ENCODE measurements around the gene FGF18.

FGF18 gene

DNA sequence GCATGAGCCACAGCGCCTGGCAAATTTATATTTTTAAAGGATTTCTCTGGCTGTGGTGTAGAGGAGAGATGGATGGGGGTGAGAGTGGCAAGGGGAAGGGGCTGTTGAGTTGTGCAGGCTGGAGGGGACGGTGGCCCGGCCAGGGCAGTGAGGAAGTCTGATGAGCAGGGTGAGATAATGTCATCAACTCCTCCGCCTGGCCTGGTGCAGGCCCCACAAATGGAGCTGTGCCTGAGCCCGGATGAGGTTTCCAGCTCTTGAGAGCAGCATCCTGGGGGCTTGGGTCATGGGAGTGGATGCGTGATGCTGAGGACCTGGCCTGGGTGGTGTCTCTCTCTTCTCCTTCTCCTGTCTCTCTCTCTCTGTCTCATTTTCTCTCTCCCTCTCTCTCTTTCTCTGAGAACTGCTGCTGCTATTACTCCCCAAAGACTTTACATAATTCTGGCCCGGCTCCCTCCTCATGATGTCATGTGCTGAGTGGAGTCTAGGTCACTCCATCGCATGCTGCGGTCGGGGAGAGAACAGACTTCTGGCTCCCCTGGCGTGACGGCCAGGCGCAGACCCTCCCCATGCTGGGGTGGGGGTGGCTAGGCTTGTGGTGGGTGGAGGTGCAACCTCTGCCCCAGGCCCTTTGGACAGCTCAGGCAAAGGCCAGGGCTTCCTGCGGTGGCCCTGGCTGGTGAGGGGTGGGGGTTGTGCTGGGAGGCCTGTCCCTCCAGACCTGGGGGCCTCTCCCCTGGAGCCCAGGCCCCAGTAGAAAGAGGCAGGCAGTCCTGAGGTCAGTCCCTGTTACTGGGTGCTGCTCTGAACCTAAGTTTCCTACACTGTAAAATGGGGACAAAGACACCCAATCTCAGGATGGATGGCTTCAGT, 26.4 kb downstream of the FGF18 start:
- no peak for DNase-seq

GRCh38 chr5:171447226-171447625, 27.8 kb downstream of the FGF18 start:
- DNase-seq = no peak

GRCh38 chr5:171449426-171449825, 30.0 kb downstream of the FGF18 start:
- no peak for DNase-seq

GRCh38 chr5:171450423-171451331, 31.2 kb downstream of the FGF18 start:
- no peak for DNase-seq

DNA sequence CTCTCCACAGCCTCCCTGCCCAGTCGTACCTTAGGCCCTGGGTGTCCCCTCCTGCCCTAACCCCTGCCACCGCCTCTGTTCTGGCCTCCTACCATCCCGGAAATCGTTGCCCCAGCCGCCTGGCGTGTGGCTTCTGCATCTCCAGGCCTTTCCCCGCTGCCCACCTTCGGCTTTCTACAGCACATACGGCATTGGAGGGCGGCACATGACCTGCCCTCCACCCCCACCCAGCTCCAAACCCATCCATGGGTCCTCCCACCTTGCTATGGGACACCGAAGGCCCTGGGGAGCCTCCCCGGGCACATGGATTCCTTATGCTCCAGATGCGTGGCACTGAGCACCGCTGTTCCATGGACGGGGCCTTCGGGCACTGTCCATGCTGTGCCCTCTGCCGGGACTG, 32.0 kb downstream of the FGF18 start:
- no peak for DNase-seq

GRCh38 chr5:171453056-171453725, 33.7 kb downstream of the FGF18 start:
- no peak for DNase-seq

DNA sequence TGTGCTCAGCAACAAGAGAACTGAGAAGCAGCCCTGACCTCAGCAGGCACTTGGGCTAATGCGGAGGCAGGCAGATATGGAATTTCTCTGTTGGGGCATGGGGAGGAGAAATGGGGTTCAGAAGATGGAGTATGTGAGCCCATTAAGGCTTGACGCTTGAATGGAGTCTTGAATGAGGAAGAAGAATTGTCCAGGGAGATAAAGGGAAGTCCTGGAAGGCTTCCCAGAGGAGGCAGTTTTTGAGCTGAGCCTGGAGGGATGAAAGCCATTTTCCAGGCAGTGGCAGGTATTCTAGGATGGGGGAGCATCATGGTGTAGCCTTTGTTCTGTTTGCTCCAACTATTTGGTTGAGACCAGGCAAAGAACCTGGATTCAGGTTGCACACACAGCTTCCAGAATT, 34.5 kb downstream of the FGF18 start:
- DNase-seq = no peak

GRCh38 chr5:171454549-171454948, 35.1 kb downstream of the FGF18 start:
- DNase-seq = no peak

- no peak for DNase-seq
These were observed 36.1 kb downstream of the FGF18 start for GRCh38 chr5:171455522-171455921.

DNA sequence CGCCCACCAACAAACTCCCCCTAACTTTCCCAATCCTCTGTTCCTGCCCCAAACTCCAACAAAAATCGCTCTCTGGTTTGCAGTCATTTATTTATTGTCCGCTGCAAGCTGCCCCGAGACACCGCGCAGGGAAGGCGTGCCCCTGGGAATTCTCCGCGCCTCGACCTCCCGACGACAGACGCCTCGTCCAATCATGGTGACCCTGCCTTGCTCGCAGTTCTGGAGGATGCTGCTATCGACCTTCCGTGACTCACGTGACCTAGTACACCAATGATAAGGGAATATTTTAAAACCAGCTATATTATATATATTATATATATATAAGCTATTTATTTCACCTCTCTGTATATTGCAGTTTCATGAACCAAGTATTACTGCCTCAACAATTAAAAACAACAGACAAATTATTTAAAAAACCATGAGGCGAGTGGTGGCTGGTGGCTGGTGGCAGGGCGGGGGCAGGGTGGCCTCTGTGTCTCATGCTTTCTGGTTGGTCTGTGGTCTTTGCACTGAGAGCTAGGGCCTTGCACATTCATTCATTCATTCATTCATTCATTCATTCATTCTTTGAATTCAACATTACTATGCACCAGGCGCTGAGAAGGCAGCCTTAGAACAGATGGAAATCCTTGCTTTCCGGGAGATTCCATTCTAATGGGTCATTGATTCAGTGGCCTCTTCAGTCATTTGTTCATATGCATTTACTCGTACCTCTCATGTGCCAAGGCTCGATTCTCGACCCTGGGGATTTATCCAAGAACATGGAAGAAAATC, 37.9 kb downstream of the FGF18 start:
- no peak for DNase-seq

DNA sequence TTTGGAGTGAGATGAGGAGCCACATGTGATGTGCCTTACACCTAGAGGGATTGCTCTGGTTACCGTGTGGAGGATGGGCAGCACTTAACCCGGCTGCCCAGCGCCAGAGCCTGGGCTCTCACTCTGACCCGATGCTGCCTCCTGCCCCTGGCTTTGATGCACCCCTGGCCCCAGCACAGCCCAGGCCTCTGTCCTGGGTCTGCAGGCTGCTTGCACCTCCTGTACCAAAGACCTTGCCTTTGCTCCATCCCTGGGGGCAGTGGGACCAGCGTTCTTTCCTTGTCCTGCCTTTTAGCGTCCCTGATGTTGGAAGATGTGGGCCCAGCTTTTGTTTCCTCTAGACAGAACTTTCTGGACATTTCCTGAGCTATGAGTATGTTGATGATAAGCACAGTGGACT, 40.4 kb downstream of the FGF18 start:
- no peak for DNase-seq

DNA sequence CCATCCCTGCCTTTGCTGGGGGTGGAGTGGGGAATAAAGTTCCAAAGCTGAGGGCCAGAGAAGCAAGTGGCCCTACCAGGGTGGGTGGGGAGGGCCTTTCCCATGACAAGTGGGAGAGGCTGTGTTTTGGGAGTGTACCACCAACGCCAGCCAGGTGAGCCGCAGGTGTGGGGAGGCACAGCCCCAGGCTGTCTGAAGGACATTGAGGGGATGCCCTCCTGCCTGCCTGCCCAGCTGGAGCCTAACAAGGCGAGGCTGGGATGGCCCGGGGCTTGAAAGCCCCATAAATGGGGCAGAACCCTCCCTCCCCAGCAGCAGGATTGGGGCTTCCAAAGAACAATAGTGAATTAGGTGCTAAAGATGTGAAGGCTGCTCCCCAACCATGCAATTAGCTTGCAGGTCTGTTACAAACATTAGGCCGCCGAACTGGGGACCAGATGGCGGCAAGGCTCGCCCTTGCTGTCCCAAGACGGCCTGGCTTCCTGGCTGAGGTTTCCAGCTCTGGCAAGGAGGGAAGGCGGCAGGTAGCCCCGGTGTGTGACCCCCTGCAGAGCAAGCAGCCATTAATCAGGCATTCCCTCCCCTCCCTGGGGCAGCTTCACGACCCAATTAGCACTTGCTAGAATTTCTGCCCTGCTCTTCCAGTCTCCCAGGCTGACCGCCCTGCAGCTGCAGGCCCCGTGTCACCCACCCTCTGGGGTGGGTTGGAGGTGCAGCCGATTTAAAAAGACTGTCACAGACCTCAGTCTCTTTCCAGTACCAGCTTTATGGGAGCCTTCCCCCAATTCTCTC, 42.9 kb downstream of the FGF18 start:
- DNase-seq = no peak

DNA sequence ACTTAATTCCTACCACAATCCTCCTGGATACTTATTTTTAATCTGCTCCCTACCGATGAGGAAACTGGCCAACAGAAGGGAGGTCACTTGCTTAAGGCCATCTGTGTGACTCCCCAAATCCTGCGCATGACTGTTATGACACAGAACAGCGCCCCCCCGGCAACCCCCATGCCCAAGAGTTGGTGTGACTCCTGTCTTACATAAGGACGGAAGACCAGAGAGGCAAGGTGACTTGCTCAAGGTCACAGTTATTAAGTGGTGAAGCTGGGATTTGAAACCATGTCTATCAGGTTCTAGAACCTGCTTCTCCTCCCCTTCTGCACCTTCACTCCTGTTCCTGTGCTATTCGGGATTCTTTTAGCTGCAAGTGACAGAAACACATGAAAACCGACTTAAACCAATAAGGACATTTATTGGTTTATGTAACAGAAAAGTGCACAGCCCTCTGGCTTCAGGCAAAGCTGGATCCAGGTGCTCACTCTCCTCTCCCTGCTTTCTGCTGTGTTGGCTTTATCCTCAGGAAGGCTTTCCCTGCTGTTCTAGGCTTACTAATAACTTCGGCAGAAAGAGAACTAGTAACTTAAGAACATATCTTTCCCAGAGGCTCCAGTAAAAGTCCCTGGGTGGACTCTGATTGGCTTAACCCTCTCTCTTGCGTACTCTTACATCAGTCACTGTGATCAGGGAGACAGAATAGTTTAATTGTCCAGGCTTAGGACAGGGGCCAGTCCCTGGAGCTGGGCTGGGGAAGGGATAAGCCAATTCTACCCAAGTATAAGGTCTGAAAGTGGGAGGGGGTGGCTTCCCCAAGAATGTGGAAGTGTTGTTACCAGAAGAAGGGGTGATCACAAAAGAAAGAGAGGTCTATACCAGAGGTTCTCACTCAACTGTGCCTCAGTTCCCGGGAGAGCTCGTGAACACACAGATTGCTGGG, 43.7 kb downstream of the FGF18 start:
- no peak for DNase-seq

- no peak for DNase-seq
These were observed 44.4 kb downstream of the FGF18 start for GRCh38 chr5:171463862-171464229.

GRCh38 chr5:171464829-171465228, 45.4 kb downstream of the FGF18 start:
- DNase-seq = no peak

GRCh38 chr5:171467107-171467506, 47.7 kb downstream of the FGF18 start:
- DNase-seq = no peak

DNA sequence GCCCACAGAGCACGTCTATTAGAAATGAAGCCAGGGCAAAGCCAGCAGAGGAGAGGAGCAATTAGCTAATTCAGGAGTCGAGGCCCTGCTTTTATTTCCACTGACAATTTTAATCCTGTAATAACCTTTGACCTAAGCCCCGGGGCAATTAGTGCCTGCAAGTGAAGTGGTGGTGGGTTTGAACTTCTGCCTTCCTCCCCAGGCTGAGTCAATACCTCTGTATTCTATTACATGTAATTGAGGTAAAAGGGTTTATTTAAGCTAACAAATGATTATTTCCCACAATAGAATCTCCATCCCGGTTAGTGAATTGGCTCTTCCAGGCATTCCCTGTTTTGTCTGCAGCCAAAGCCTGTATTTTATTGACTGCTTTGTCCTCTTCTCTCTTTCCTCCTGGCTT, 49.9 kb downstream of the FGF18 start:
- no peak for DNase-seq

GRCh38 chr5:171470420-171470819, 51.0 kb downstream of the FGF18 start:
- DNase-seq = no peak

DNA sequence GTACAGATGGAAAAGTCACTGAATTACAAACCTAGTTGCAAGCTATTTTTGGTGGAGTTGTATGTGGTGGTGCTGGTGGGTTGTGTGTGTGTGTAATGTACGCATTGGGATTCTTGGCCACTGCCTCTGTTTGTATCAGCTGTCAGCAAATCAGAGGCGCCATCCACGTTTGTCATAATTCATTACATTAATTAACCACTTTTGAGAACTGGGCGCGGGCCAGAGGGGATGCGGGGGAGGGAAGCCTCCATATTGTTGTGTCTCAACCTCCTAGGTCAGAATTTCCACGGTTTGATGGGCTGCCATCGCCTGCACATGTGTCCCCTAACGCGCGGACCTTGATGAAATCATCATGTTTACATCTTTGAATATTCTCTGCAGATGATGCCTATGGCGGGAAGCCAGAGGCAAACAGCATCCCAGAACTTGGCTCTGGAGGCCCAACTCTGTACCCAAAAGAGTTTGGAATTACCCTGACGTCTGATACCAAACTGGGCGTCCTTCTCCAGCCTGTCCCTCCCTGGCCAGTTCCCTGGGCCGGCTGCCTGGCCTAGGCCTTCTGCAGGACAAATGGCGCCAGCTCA, 54.9 kb downstream of the FGF18 start:
- DNase-seq = no peak

DNA sequence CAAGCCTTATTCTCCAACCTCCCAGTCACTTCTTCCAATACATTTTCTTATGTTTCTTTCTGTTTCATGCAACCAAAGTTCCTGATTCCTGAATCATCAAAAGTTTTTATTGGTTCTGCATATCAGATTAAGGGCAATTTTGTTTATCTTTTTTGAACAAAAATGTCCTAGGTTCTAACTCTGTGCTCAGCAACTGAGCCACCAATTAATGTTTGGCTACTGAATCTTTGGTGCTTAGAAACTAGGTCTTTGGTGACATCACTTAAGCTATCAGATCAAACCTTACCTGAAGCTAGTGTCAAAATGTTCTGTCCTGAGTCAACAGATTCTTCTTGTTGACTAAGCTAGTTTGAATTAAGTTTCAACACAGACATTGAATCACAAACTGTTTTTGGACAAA, 56.1 kb downstream of the FGF18 start:
- no peak for DNase-seq

Measured in activated CD4-positive, CD25-positive, alpha-beta regulatory T cell treated with anti-CD3 and anti-CD28 coated beads, Interleukin-2, amount 50 U/mL, for 72 hours (primary cell).